H1 (cell line): ENCODE data around the gene PSG2. TPM values are rescaled to one million over a fixed set of nuclear protein-coding genes. Genes with fewer than 3 reads are reported as not detected.

Source experiments
- CTCF ChIA-PET: fragments of 300-600 bp; sonication (Branson Sonifier 250); formaldehyde crosslinking; loops from one replicate; lab custom pipeline; 2021; ENCODE audit not compliant: partially characterized antibody; lab: Charles Lee
- POLR2A ChIA-PET: fragments of 300-600 bp; sonication (Branson Sonifier 250); formaldehyde crosslinking; loops from one replicate; lab custom pipeline; 2021; ENCODE audit warnings: inconsistent platforms; ENCODE audit not compliant: partially characterized antibody; lab: Charles Lee
- DNase-seq, 2 experiments: peaks; one replicate each; pipeline versions ENCODE4 v3.0.0 to v3.0.0-alpha.2; 2010 to 2022; ENCODE audit warnings: low spot score in 2 of 2, low read depth in 1 of 2, mixed read lengths in 1 of 2
- FAIRE-seq: peaks from 2 replicates; lab custom pipeline; 2011; peaks lifted over from hg19 to GRCh38; lab: Jason Lieb, UNC
- H2AFZ ChIP-seq: 2 replicates; pipeline ENCODE4 v1.8.1; 2012; ENCODE audit warnings: low read length, inconsistent platforms
- H2AK5ac ChIP-seq: 2 replicates; pipeline ENCODE4 v1.6.1; 2013; ENCODE audit warnings: low read depth, low read length
- H2BK120ac ChIP-seq: replicated peaks from 2 replicates; pipeline ENCODE3; 2013; ENCODE audit warnings: low read depth, low read length, inconsistent platforms
- H2BK12ac ChIP-seq: 2 replicates; pipeline ENCODE4 v1.6.1; 2013; ENCODE audit warnings: low read depth, low read length
- H2BK15ac ChIP-seq: 2 replicates; pipeline ENCODE4 v1.6.1; 2013; ENCODE audit warnings: low read length
- H2BK20ac ChIP-seq: 2 replicates; pipeline ENCODE4 v1.6.1; 2013; ENCODE audit warnings: low read length
- H2BK5ac ChIP-seq: 2 replicates; pipeline ENCODE4 v1.6.1; 2013; ENCODE audit warnings: low read depth, low read length
- H3K14ac ChIP-seq: 2 replicates; pipeline ENCODE4 v1.6.1; 2013; ENCODE audit warnings: inconsistent platforms; ENCODE audit not compliant: insufficient read length
- H3K18ac ChIP-seq: 2 replicates; pipeline ENCODE4 v1.6.1; 2013; ENCODE audit warnings: low read length; ENCODE audit errors: extremely low read depth
- H3K23ac ChIP-seq: 2 replicates; pipeline ENCODE4 v1.6.1; 2013; ENCODE audit warnings: inconsistent platforms; ENCODE audit not compliant: insufficient read length
- H3K23me2 ChIP-seq: 2 replicates; pipeline ENCODE4 v1.6.1; 2013; ENCODE audit warnings: low read depth, low read length
- H3K27ac ChIP-seq: 2 replicates; pipeline ENCODE4 v1.6.1; 2011; ENCODE audit warnings: low read depth, low read length, inconsistent platforms
- H3K27me3 ChIP-seq, 4 experiments: replicated peaks in 1 of 4; 1 replicate in 1 of 4; 2 replicates in 3 of 4; pipeline versions ENCODE4 v1.6.1 to v1.8.1; 2011 to 2013; ENCODE audit warnings: low read length in 3 of 4, mild to moderate bottlenecking in 3 of 4, inconsistent platforms in 2 of 4, mixed read lengths in 2 of 4, moderate library complexity in 1 of 4; ENCODE audit not compliant: control insufficient read depth in 3 of 4, insufficient read depth in 3 of 4; ENCODE audit errors: extremely low read depth in 1 of 4
- H3K36me3 ChIP-seq, 4 experiments: 2 replicates each; pipeline versions ENCODE4 v1.6.1 to v1.8.1; 2011 to 2013; ENCODE audit warnings: mild to moderate bottlenecking in 4 of 4, low read length in 3 of 4, moderate library complexity in 2 of 4, control low read depth in 1 of 4, inconsistent platforms in 1 of 4; ENCODE audit not compliant: insufficient read depth in 4 of 4, control insufficient read depth in 2 of 4
- H3K4ac ChIP-seq: replicated peaks from 2 replicates; pipeline ENCODE3; 2013; ENCODE audit warnings: low read length, low read depth, mixed read lengths, inconsistent platforms; ENCODE audit not compliant: insufficient read length
- H3K4me1 ChIP-seq, 4 experiments: replicated peaks in 1 of 4; 1 replicate in 1 of 4; 2 replicates in 3 of 4; pipeline versions ENCODE4 v1.6.1 to v1.8.1; 2011 to 2013; ENCODE audit warnings: low read length in 3 of 4, inconsistent platforms in 2 of 4, mixed read lengths in 1 of 4; ENCODE audit not compliant: insufficient read depth in 4 of 4, control insufficient read depth in 3 of 4
- H3K4me2 ChIP-seq, 2 experiments: 2 replicates each; pipeline versions ENCODE4 v1.6.1 to v1.8.1; 2011 to 2013; ENCODE audit warnings: low read depth in 2 of 2, low read length in 2 of 2, control low read depth in 1 of 2, inconsistent platforms in 1 of 2, mild to moderate bottlenecking in 1 of 2; ENCODE audit not compliant: insufficient read depth in 1 of 2
- H3K4me3 ChIP-seq, 4 experiments: fragments of 200-600, 300-600 bp in 1 of 4; sonication (generic), shearing (Covaris generic), sonication (Bioruptor Twin) in 1 of 4; 2 replicates each; pipeline versions ENCODE4 v1.5.1 to v1.8.1; 2011 to 2016; ENCODE audit warnings: low read length in 4 of 4, low read depth in 3 of 4, control low read depth in 2 of 4, inconsistent platforms in 2 of 4, mild to moderate bottlenecking in 2 of 4, mixed read lengths in 1 of 4, moderate library complexity in 1 of 4; ENCODE audit not compliant: insufficient read depth in 2 of 4; ENCODE audit errors: extremely low read depth in 1 of 4
- H3K56ac ChIP-seq: replicated peaks from 2 replicates; pipeline ENCODE3; 2013; ENCODE audit warnings: low read depth, mild to moderate bottlenecking, mixed read lengths, low read length, inconsistent platforms; ENCODE audit not compliant: insufficient read length
- H3K79me1 ChIP-seq: 2 replicates; pipeline ENCODE4 v1.6.1; 2013; ENCODE audit warnings: low read depth, low read length, control low read depth
- H3K79me2 ChIP-seq, 2 experiments: 2 replicates each; pipeline versions ENCODE4 v1.6.1 to v1.8.1; 2012 to 2013; ENCODE audit warnings: low read length in 2 of 2, mild to moderate bottlenecking in 2 of 2, inconsistent platforms in 1 of 2; ENCODE audit not compliant: insufficient read depth in 2 of 2, control insufficient read depth in 1 of 2
- H3K9ac ChIP-seq, 4 experiments: replicated peaks in 1 of 4; 1 replicate in 1 of 4; 2 replicates in 3 of 4; pipeline versions ENCODE4 v1.6.1 to v1.8.1; 2011 to 2013; ENCODE audit warnings: low read depth in 3 of 4, low read length in 3 of 4, control low read depth in 2 of 4, mild to moderate bottlenecking in 2 of 4, moderate library complexity in 2 of 4, inconsistent platforms in 1 of 4; ENCODE audit errors: extremely low read depth in 1 of 4
- H3K9me3 ChIP-seq, 2 experiments: 2 replicates each; pipeline versions ENCODE4 v1.6.1 to v1.8.1; 2012 to 2013; ENCODE audit warnings: mild to moderate bottlenecking in 2 of 2, moderate library complexity in 2 of 2, control low read depth in 1 of 2, inconsistent platforms in 1 of 2, low read depth in 1 of 2, low read length in 1 of 2, mixed read lengths in 1 of 2; ENCODE audit not compliant: insufficient read depth in 2 of 2
- H4K20me1 ChIP-seq, 2 experiments: replicated peaks in 1 of 2; 2 replicates each; pipeline versions ENCODE3 to v1.8.1; 2011 to 2013; ENCODE audit warnings: inconsistent platforms in 2 of 2, low read length in 2 of 2, mild to moderate bottlenecking in 1 of 2; ENCODE audit not compliant: insufficient read depth in 2 of 2, control insufficient read depth in 1 of 2
- H4K5ac ChIP-seq: 2 replicates; pipeline ENCODE4 v1.6.1; 2013; ENCODE audit warnings: low read length, low read depth, mixed read lengths, inconsistent platforms; ENCODE audit not compliant: insufficient read length
- H4K8ac ChIP-seq: 2 replicates; pipeline ENCODE4 v1.8.0; 2013; ENCODE audit warnings: mild to moderate bottlenecking, moderate library complexity, low read length, inconsistent platforms; ENCODE audit not compliant: insufficient read depth; ENCODE audit errors: extremely low read depth
- H4K91ac ChIP-seq: replicated peaks from 2 replicates; pipeline ENCODE3; 2013; ENCODE audit warnings: low read length, mixed read lengths, inconsistent platforms; ENCODE audit not compliant: insufficient read length
- CEBPB ChIP-seq: IDR thresholded peaks from 2 replicates; pipeline ENCODE4 v1.6.1; 2012; ENCODE audit warnings: low read depth, low read length
- CHD1 ChIP-seq: IDR thresholded peaks from 2 replicates; pipeline ENCODE4 v1.6.1; 2012; ENCODE audit warnings: low read depth, low read length, improper control_type of control experiment
- CTBP2 ChIP-seq: IDR thresholded peaks from 2 replicates; pipeline ENCODE4 v1.7.0; 2011; ENCODE audit warnings: borderline replicate concordance, mild to moderate bottlenecking, moderate library complexity, mixed read lengths, low read length; ENCODE audit not compliant: insufficient read depth, insufficient read length
- EGR1 ChIP-seq: IDR thresholded peaks from 2 replicates; pipeline ENCODE4 v1.6.1; 2011; ENCODE audit warnings: low read depth, low read length, borderline replicate concordance
- JUN ChIP-seq: IDR thresholded peaks from 2 replicates; pipeline ENCODE4 v1.6.1; 2011; ENCODE audit warnings: low read depth, mild to moderate bottlenecking, improper control_type of control experiment, low read length
- JUND ChIP-seq: IDR thresholded peaks from 2 replicates; pipeline ENCODE4 v1.6.1; 2011; ENCODE audit warnings: mild to moderate bottlenecking, improper control_type of control experiment, low read length
- KDM1A ChIP-seq: fragments of 200-600, 300-600 bp; sonication (generic); IDR thresholded peaks from 2 replicates; pipeline ENCODE4 v1.7.1; 2016; ENCODE audit warnings: mild to moderate bottlenecking, low read length, borderline replicate concordance
- KDM5A ChIP-seq: fragments of 200-600 bp; IDR thresholded peaks from 2 replicates; pipeline ENCODE4 v1.7.1; 2012; ENCODE audit warnings: mild to moderate bottlenecking, low read length, inconsistent platforms, mixed read lengths
- MAFK ChIP-seq: IDR thresholded peaks from 2 replicates; pipeline ENCODE4 v1.6.1; 2012; ENCODE audit warnings: low read depth, mild to moderate bottlenecking, improper control_type of control experiment, low read length
- NANOG ChIP-seq: IDR thresholded peaks from 2 replicates; pipeline ENCODE4 v1.6.1; 2011; ENCODE audit warnings: low read length, low read depth, mild to moderate bottlenecking, inconsistent platforms; ENCODE audit not compliant: insufficient read depth, poor library complexity, severe bottlenecking
- PHF8 ChIP-seq: fragments of 200-600 bp; sonication (generic); conservative IDR thresholded peaks from 2 replicates; pipeline ENCODE4 v1.7.1; 2012; ENCODE audit warnings: low read depth, mild to moderate bottlenecking, inconsistent platforms, low read length, moderate library complexity
- SIX5 ChIP-seq: IDR thresholded peaks from 2 replicates; pipeline ENCODE4 v1.6.1; 2011; ENCODE audit warnings: mild to moderate bottlenecking, low read depth, low read length
- SP2 ChIP-seq: IDR thresholded peaks from 2 replicates; pipeline ENCODE4 v1.6.1; 2012; ENCODE audit warnings: mild to moderate bottlenecking, low read length, inconsistent platforms
- SP4 ChIP-seq: IDR thresholded peaks from 2 replicates; pipeline ENCODE4 v1.6.1; 2012; ENCODE audit warnings: low read length, inconsistent platforms
- TAF1 ChIP-seq: IDR thresholded peaks from 2 replicates; pipeline ENCODE4 v1.6.1; 2011; ENCODE audit warnings: mild to moderate bottlenecking, low read depth, low read length
- TEAD4 ChIP-seq: IDR thresholded peaks from 2 replicates; pipeline ENCODE4 v1.6.1; 2012; ENCODE audit warnings: low read depth, low read length, inconsistent platforms, mixed read lengths
- YY1 ChIP-seq: IDR thresholded peaks from 2 replicates; pipeline ENCODE4 v1.6.1; 2011; ENCODE audit warnings: low read depth, mild to moderate bottlenecking, low read length
- WGBS, 2 experiments: shearing (Covaris generic) in 1 of 2; methylation state at CpG; one replicate each; pipeline versions ENCODE4 v1.1.6 to v1.1.7; 2013 to 2015; ENCODE audit warnings: low lambda C conversion rate in 2 of 2, mixed read lengths in 2 of 2, inconsistent platforms in 1 of 2, low coverage in 1 of 2, missing lambda C conversion rate in 1 of 2; ENCODE audit not compliant: insufficient replicate concordance in 2 of 2, insufficient coverage in 1 of 2, insufficient read length in 1 of 2; ENCODE audit errors: extremely low coverage in 1 of 2, missing lambda C conversion rate in 1 of 2; 5-methylcytosine and 5-hydroxymethylcytosine counted together
- polyA plus RNA-seq, 7 experiments: library from polyadenylated mRNA; depleted of rRNA in 3 of 7; stranded (reverse) in 5 of 7; unstranded in 2 of 7; fragments of >200 nt in 5 of 7; fragments of 200-250 nt in 2 of 7; gene quantifications; 1 replicate in 5 of 7; 2 replicates in 1 of 7; 4 replicates in 1 of 7; pipeline versions ENCODE4 v1.2.1 to v1.2.3, GENCODE V29; 2011 to 2013; ENCODE audit warnings: missing spikeins in 2 of 7, mixed read lengths in 2 of 7
- total RNA-seq: library from RNA; stranded (reverse); fragmentation: NEBNext Ultra II Directional; extraction: Animal tissue kit (Norgen Biotek cat#: 25700); gene quantifications from 2 replicates; pipeline ENCODE4 v1.2.1, GENCODE V29; 2021

Gene PSG2
- total and polyA plus RNA-seq, 2 of the 8 experiments (the other 6 are each of a cell fraction or from before 2014, with no cell fraction given), result not detected

GRCh38 chr19:43105496-43105895 is 23.0 kb upstream of the PSG2 start:
- no peak overlapping the region for H4K5ac ChIP-seq
- H3K4me1 ChIP-seq, result no peaks in the 10 kb centered on the region
- no peak overlapping the region for H2BK15ac ChIP-seq
- H3K56ac ChIP-seq, result no peak overlapping the region
- H3K36me3 ChIP-seq, result no peaks in the 10 kb centered on the region
- H3K14ac ChIP-seq, result no peak overlapping the region
- DNase-seq (no peak), FAIRE-seq (no peak)
- H3K79me2 ChIP-seq, result no peaks in the 10 kb centered on the region
- no peak overlapping the region for H2BK12ac ChIP-seq
- no peak overlapping the region for H4K91ac ChIP-seq
- H2BK120ac ChIP-seq, result no peak overlapping the region
- H3K9me3 ChIP-seq, result peaks cover 2 to 36% of the 10 kb centered on the region in 2 experiments
- no peak overlapping the region for H3K23ac ChIP-seq
- no peak overlapping the region for H2AK5ac ChIP-seq
- H3K18ac ChIP-seq, result no peak overlapping the region
- 41% methylated on average over 1 of the region's 1 CpG; no CpG with 5 or more reads in 1 of the 2 experiments for WGBS, 2 experiments
- POLR2A ChIA-PET, result no interaction called here
- H3K23me2 ChIP-seq, result no peaks in the 10 kb centered on the region
- no peaks in the 10 kb centered on the region for H3K79me1 ChIP-seq
- no peak overlapping the region for H3K4ac ChIP-seq
- no peak overlapping the region for H3K9ac ChIP-seq
- H3K4me3 ChIP-seq, result no peak overlapping the region
- no peak overlapping the region for H2BK5ac ChIP-seq
- H3K27ac ChIP-seq, result no peak overlapping the region
- no peak overlapping the region for H4K8ac ChIP-seq
- H2AFZ ChIP-seq, result no peak overlapping the region
- no peak overlapping the region for H3K4me2 ChIP-seq
- no peaks in the 10 kb centered on the region for H4K20me1 ChIP-seq
- CTCF ChIA-PET, result interaction anchor here (0.6 kb wide), 1 partner anchor 1712 kb away, joined by 3 read pairs; no protein-coding TSS in a partner anchor
- H2BK20ac ChIP-seq, result no peak overlapping the region
- H3K27me3 ChIP-seq, result no peaks in the 10 kb centered on the region
- no peak for TF ChIP-seq PHF8
- no peak for TF ChIP-seq CHD1
- TF ChIP-seq SP4, result no peak
- TF ChIP-seq CTBP2, result no peak
- no peak for TF ChIP-seq NANOG
- no peak for TF ChIP-seq YY1
- TF ChIP-seq KDM5A, result no peak
- TF ChIP-seq SIX5, result no peak
- no peak for TF ChIP-seq TEAD4
- no peak for TF ChIP-seq JUN
- no peak for TF ChIP-seq SP2
- no peak for TF ChIP-seq TAF1
- no peak for TF ChIP-seq CEBPB
- no peak for TF ChIP-seq EGR1
- TF ChIP-seq MAFK, result no peak
- no peak for TF ChIP-seq KDM1A
- no peak for TF ChIP-seq JUND
